Activated T-cell treated with anti-CD3 and anti-CD28 coated beads, Interleukin-2, amount 50 U/mL, for 72 hours (primary cell): ENCODE data around the gene SHISAL2A. TPM values are rescaled to one million over a fixed set of nuclear protein-coding genes. Genes with fewer than 3 reads are reported as not detected.
A peak's percentile ranks its signal among the peaks of the same experiment; 100 is the strongest.

ENCODE experiments used
- ATAC-seq, 2 donors: fragments of 150-1000 bp; cut with Tn5 transposase; replicated peaks in 1 of 2; 2 replicates each; pipeline ENCODE4 v1.10.0; 2021; ENCODE audit warnings: moderate library complexity in 2 of 2, mild to moderate bottlenecking in 1 of 2
- DNase-seq, 2 donors: peaks; one replicate each; pipeline ENCODE4 v3.0.0; 2021 to 2022; ENCODE audit warnings: mixed read lengths in 1 of 2
- H3K27ac Mint-ChIP-seq: one replicate; pipeline ENCODE4 v1.8.0; 2022; ENCODE audit warnings: mild to moderate bottlenecking, moderate library complexity, mixed read lengths
- H3K27me3 Mint-ChIP-seq: one replicate; pipeline ENCODE4 v1.8.0; 2022; ENCODE audit warnings: low read depth, mixed read lengths
- H3K36me3 Mint-ChIP-seq, 2 donors: one replicate each; pipeline ENCODE4 v1.8.0; 2022; ENCODE audit warnings: mixed read lengths in 2 of 2, mild to moderate bottlenecking in 1 of 2; ENCODE audit not compliant: insufficient read depth in 2 of 2
- H3K4me1 Mint-ChIP-seq: one replicate; pipeline ENCODE4 v1.8.0; 2022; ENCODE audit warnings: low read depth, mixed read lengths
- H3K4me3 Mint-ChIP-seq, 2 donors: one replicate each; pipeline ENCODE4 v1.8.0; 2022; ENCODE audit warnings: mild to moderate bottlenecking in 2 of 2, mixed read lengths in 2 of 2, moderate library complexity in 2 of 2
- H3K9me3 Mint-ChIP-seq, 2 donors: one replicate each; pipeline ENCODE4 v1.8.0; 2022; ENCODE audit warnings: mixed read lengths in 2 of 2
- total RNA-seq, 2 donors: library from RNA; stranded (reverse); gene quantifications; one replicate each; pipeline ENCODE4 v1.2.3, GENCODE V29; 2022

Gene SHISAL2A
- total RNA-seq, result 1 to 10 TPM; 9.0 to 9.2 TPM

- H3K4me3 Mint-ChIP-seq, result peak within 1 kb of the TSS; percentile 80 to 91
- H3K9me3 Mint-ChIP-seq, result no peaks in the 10 kb centered on the region
- peak within 1 kb of the TSS; percentile 90 for H3K27ac Mint-ChIP-seq
- H3K4me1 Mint-ChIP-seq, result peaks cover 63% of the 10 kb centered on the region
- peak; percentile 65 to 72 for DNase-seq
- H3K36me3 Mint-ChIP-seq, result no peaks in the 10 kb centered on the region
- peak; percentile 45 to 51 for ATAC-seq
- no peaks in the 10 kb centered on the region for H3K27me3 Mint-ChIP-seq
Measured at GRCh38 chr1:52632732-52633290, at the start of gene SHISAL2A. SHISAL2A (plus strand) TSS chr1:52633168; CDS start chr1:52633494, 326 bp downstream.

- no peaks in the 10 kb centered on the region for H3K36me3 Mint-ChIP-seq
- no peaks in the 10 kb centered on the region for H3K27me3 Mint-ChIP-seq
- H3K4me3 Mint-ChIP-seq, result no peak overlapping the region
- H3K27ac Mint-ChIP-seq, result no peak overlapping the region
- ATAC-seq (no peak), DNase-seq (no peak)
- no peaks in the 10 kb centered on the region for H3K4me1 Mint-ChIP-seq
- no peaks in the 10 kb centered on the region for H3K9me3 Mint-ChIP-seq
Measured at GRCh38 chr1:52585474-52585873, 47.5 kb upstream of the SHISAL2A start.

- Mint-ChIP-seq H3K4me3 (no peak overlapping the region), H3K4me1 (no peaks in the 10 kb centered on the region), H3K36me3 (no peaks in the 10 kb centered on the region), H3K27ac (no peak overlapping the region), H3K9me3 (no peaks in the 10 kb centered on the region), H3K27me3 (no peaks in the 10 kb centered on the region)
- ATAC-seq (no peak), DNase-seq (no peak)
Measured at GRCh38 chr1:52588027-52588426, 44.9 kb upstream of the SHISAL2A start.

- Mint-ChIP-seq H3K27me3 (no peaks in the 10 kb centered on the region), H3K9me3 (no peaks in the 10 kb centered on the region), H3K36me3 (no peaks in the 10 kb centered on the region), H3K4me3 (no peak overlapping the region), H3K27ac (no peak overlapping the region), H3K4me1 (no peaks in the 10 kb centered on the region)
- ATAC-seq, result no peak
- no peak for DNase-seq
Measured at GRCh38 chr1:52588535-52588934, 44.4 kb upstream of the SHISAL2A start.

GRCh38 chr1:52590266-52590665 is 42.7 kb upstream of the SHISAL2A start:
- Mint-ChIP-seq H3K9me3 (no peaks in the 10 kb centered on the region), H3K4me3 (no peak overlapping the region), H3K27me3 (no peaks in the 10 kb centered on the region), H3K36me3 (no peaks in the 10 kb centered on the region), H3K4me1 (peaks cover 6% of the 10 kb centered on the region), H3K27ac (no peak overlapping the region)
- no peak for ATAC-seq
- no peak for DNase-seq

- Mint-ChIP-seq H3K4me3 (no peak overlapping the region), H3K9me3 (no peaks in the 10 kb centered on the region), H3K4me1 (peaks cover 7% of the 10 kb centered on the region), H3K36me3 (no peaks in the 10 kb centered on the region), H3K27ac (no peak overlapping the region), H3K27me3 (no peaks in the 10 kb centered on the region)
- no peak for ATAC-seq
- DNase-seq, result no peak
Measured at GRCh38 chr1:52592637-52593323, 40.2 kb upstream of the SHISAL2A start.

GRCh38 chr1:52593495-52593894 is 39.5 kb upstream of the SHISAL2A start:
- H3K27me3 Mint-ChIP-seq, result no peaks in the 10 kb centered on the region
- H3K9me3 Mint-ChIP-seq, result no peaks in the 10 kb centered on the region
- no peak for ATAC-seq
- no peaks in the 10 kb centered on the region for H3K36me3 Mint-ChIP-seq
- H3K27ac Mint-ChIP-seq, result no peak overlapping the region
- no peak overlapping the region for H3K4me3 Mint-ChIP-seq
- peaks cover 7% of the 10 kb centered on the region for H3K4me1 Mint-ChIP-seq
- DNase-seq, result no peak

- Mint-ChIP-seq H3K4me1 (peaks cover 7% of the 10 kb centered on the region), H3K27ac (no peak overlapping the region), H3K9me3 (no peaks in the 10 kb centered on the region), H3K27me3 (no peaks in the 10 kb centered on the region), H3K36me3 (no peaks in the 10 kb centered on the region), H3K4me3 (no peak overlapping the region)
- DNase-seq (no peak), ATAC-seq (no peak)
Measured at GRCh38 chr1:52595061-52595460, 37.9 kb upstream of the SHISAL2A start.

GRCh38 chr1:52597912-52598311 is 35.1 kb upstream of the SHISAL2A start:
- no peak overlapping the region for H3K4me3 Mint-ChIP-seq
- ATAC-seq (no peak), DNase-seq (no peak)
- no peaks in the 10 kb centered on the region for H3K9me3 Mint-ChIP-seq
- no peaks in the 10 kb centered on the region for H3K27me3 Mint-ChIP-seq
- peaks cover 0 to 2% of the 10 kb centered on the region in 2 donors for H3K36me3 Mint-ChIP-seq
- H3K4me1 Mint-ChIP-seq, result peaks cover 25% of the 10 kb centered on the region
- H3K27ac Mint-ChIP-seq, result no peak overlapping the region

- DNase-seq, result no peak
- H3K27me3 Mint-ChIP-seq, result no peaks in the 10 kb centered on the region
- H3K36me3 Mint-ChIP-seq, result peaks cover 0 to 2% of the 10 kb centered on the region in 2 donors
- H3K4me1 Mint-ChIP-seq, result peaks cover 33% of the 10 kb centered on the region
- ATAC-seq, result no peak
- no peak overlapping the region for H3K27ac Mint-ChIP-seq
- no peaks in the 10 kb centered on the region for H3K9me3 Mint-ChIP-seq
- no peak overlapping the region for H3K4me3 Mint-ChIP-seq
Measured at GRCh38 chr1:52598729-52599128, 34.2 kb upstream of the SHISAL2A start.

- H3K9me3 Mint-ChIP-seq, result no peaks in the 10 kb centered on the region
- DNase-seq (no peak), ATAC-seq (no peak)
- H3K4me1 Mint-ChIP-seq, result peaks cover 38% of the 10 kb centered on the region
- no peaks in the 10 kb centered on the region for H3K27me3 Mint-ChIP-seq
- no peak overlapping the region for H3K27ac Mint-ChIP-seq
- peaks cover 0 to 2% of the 10 kb centered on the region in 2 donors for H3K36me3 Mint-ChIP-seq
- H3K4me3 Mint-ChIP-seq, result no peak overlapping the region
Measured at GRCh38 chr1:52599236-52599635, 33.7 kb upstream of the SHISAL2A start.

GRCh38 chr1:52600533-52601179 is 32.3 kb upstream of the SHISAL2A start:
- H3K27ac Mint-ChIP-seq, result peak overlapping the region; percentile 59
- H3K4me3 Mint-ChIP-seq, result peak overlapping the region in 1 of 2 donors; percentile 7
- H3K27me3 Mint-ChIP-seq, result no peaks in the 10 kb centered on the region
- DNase-seq (no peak), ATAC-seq (no peak)
- H3K9me3 Mint-ChIP-seq, result no peaks in the 10 kb centered on the region
- peaks cover 0 to 2% of the 10 kb centered on the region in 2 donors for H3K36me3 Mint-ChIP-seq
- peaks cover 45% of the 10 kb centered on the region for H3K4me1 Mint-ChIP-seq

- Mint-ChIP-seq H3K27ac (peak overlapping the region; percentile 61), H3K4me1 (peaks cover 52% of the 10 kb centered on the region), H3K9me3 (no peaks in the 10 kb centered on the region), H3K27me3 (no peaks in the 10 kb centered on the region), H3K4me3 (peak overlapping the region; percentile 73 to 84), H3K36me3 (peaks cover 1 to 2% of the 10 kb centered on the region in 2 donors)
- DNase-seq (no peak), ATAC-seq (no peak)
Measured at GRCh38 chr1:52601519-52601918, 31.4 kb upstream of the SHISAL2A start.
